NCI-H524 treated with DMSO at 0.1 percent for 48 hours (cell line): Measurements from ENCODE around the gene PDE4A.
A peak's percentile ranks its signal among the peaks of the same experiment; 100 is the strongest.
"Not testable (repeated sequence)": the region's sequence is repeated elsewhere in the genome, so short reads cannot be mapped to it uniquely, and the experiment has no call there.

ENCODE experiments used
- DNase-seq: peaks from one replicate; lab custom pipeline; 2025; lab: John Stamatoyannopoulos, UW

The PDE4A gene

GRCh38 chr19:10420444-10421239 lies at the start of gene PDE4A:
PDE4A (plus strand) TSS chr19:10420538; CDS start chr19:10420765, 227 bp downstream.
- peak; percentile 13 for DNase-seq

GRCh38 chr19:10372690-10373089 lies 47.6 kb upstream of the PDE4A start:
- no peak for DNase-seq

GRCh38 chr19:10374931-10375330 lies 45.4 kb upstream of the PDE4A start:
- no peak for DNase-seq

GRCh38 chr19:10377140-10377640 lies 43.1 kb upstream of the PDE4A start:
- DNase-seq, result not testable (repeated sequence)

DNA sequence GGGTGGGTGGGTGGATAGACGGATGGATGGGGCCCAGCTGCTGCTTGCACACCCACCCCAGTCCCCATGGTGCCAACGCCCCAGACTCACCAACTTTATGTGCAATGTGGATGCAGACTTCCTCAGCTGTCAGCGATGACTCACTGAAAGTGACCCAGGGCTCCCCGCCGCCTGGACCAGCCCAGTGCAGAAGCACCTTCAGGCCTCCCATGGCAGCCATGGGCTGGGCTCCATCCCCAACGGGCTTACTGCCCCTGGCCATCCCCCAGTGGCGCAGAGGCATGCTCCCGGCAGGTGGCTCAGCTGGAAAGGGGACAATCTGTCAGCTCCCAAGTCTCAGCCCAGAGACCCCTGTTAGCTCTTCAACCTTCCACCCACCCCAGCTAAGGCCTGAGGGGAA lies 42.2 kb upstream of the PDE4A start:
- no peak for DNase-seq

DNA sequence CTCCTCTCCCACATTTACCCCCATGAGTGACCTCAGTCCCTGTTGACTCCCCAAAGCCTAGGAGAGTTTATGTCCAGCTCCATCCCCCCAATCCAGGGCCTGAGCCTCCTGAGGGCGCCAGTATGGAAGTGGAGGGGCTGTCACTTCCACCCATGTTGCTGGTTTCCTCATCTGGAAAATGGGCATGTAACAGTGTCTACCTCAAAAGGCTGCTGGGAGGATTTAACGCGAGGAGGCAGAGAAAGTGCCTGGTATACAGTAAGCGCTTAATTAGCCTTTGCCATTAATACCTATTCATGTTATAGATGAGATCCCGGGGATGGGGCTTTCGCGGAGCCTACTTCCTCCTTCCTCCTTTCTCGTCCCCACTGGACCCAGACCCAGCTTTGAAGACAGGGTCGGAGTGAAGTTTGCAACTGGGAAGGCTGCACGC lies 40.4 kb upstream of the PDE4A start:
- no peak for DNase-seq

GRCh38 chr19:10380313-10381102 lies 39.8 kb upstream of the PDE4A start, which contains the start of gene TYK2:
TYK2 (minus strand) TSS chr19:10380572; CDS start chr19:10378406, 2,166 bp downstream.
- peak; percentile 96 for DNase-seq

DNA sequence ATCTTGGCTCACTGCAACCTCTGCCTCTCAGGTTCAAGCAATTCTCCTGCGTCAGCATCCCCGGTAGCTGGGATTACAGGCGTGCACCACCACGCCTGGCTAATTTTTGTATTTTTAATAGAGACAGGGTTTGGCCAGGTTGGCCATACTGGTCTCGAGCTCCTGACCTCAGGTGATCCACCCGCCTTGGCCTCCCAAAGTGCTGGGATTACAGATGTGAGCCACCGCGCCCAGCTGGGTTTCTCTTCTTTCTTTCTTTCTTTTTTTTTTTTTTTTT lies 37.2 kb upstream of the PDE4A start:
- not testable (repeated sequence) for DNase-seq

- no peak for DNase-seq
These were observed 35.8 kb upstream of the PDE4A start for GRCh38 chr19:10384580-10384979.

- peak; percentile 48 for DNase-seq
These were observed 31.4 kb upstream of the PDE4A start for GRCh38 chr19:10388957-10389356.

- no peak for DNase-seq
These were observed 30.5 kb upstream of the PDE4A start for GRCh38 chr19:10389863-10390262.

GRCh38 chr19:10390652-10391286 lies 29.6 kb upstream of the PDE4A start:
- no peak for DNase-seq

- no peak for DNase-seq
These were observed 28.2 kb upstream of the PDE4A start for GRCh38 chr19:10392120-10392519.

DNA sequence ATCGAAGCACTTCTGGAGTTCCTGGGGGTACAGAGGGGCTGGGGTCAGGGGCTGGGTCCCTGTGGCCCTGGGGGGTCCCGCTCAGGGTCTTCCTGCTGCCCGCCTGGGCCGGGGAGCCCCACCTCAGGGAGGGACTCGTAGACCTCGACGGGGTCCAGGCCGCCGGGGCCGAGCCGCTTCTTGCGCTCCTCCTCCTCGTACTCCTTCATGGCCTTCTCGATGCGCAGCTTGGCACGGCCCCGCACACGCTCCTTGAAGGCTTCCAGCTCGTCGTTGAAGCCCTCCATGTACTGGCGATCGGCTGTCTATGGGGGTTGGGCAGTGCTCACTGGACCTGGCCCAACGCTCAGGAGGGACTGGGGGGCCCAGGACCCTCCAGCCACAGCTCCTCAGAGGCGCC lies 27.2 kb upstream of the PDE4A start:
- DNase-seq, result no peak

GRCh38 chr19:10395003-10395402 lies 25.3 kb upstream of the PDE4A start:
- no peak for DNase-seq

DNA sequence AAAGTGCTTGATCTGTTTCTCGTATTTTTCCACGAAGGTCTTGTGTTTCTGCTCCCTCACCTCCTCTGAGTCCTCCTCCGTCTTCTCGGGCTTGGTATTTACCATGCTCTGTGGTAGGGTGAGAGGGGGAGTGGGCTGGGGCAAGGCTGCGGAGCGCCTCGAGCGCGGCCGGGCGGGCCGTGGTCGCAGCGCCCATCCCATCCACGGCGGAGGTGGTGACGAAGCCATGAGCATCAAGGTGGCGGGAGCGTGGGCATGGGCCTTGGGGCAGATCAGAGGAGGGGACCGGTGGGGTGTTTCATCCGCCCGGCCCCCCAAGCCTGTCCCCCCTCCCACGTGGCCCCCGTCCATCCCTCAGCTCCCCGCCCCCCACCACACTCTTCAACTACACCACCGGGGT lies 24.9 kb upstream of the PDE4A start:
- no peak for DNase-seq

- DNase-seq, result no peak
These were observed 24.4 kb upstream of the PDE4A start for GRCh38 chr19:10395917-10396316.

GRCh38 chr19:10398819-10399218 lies 21.5 kb upstream of the PDE4A start:
- DNase-seq, result no peak

DNA sequence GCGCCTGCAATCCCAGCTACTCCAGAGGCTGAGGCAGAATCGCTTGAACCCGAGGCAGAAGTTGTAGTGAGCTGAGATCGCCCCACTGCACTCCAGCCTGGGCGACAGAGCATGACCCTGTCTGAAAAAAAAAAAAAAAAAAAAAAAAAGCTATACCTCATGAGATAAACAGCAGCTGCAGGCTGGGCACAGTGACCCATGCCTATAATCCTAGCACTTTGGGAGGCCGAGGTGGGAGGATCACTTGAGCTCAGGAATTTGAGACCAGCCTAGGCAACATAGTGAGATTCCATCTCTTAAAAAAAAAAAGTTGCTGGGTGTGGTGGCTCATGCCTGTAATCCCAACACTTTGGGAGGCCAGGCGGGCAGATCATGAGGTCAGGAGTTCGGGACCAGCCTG lies 21.0 kb upstream of the PDE4A start:
- DNase-seq, result not testable (repeated sequence)

DNA sequence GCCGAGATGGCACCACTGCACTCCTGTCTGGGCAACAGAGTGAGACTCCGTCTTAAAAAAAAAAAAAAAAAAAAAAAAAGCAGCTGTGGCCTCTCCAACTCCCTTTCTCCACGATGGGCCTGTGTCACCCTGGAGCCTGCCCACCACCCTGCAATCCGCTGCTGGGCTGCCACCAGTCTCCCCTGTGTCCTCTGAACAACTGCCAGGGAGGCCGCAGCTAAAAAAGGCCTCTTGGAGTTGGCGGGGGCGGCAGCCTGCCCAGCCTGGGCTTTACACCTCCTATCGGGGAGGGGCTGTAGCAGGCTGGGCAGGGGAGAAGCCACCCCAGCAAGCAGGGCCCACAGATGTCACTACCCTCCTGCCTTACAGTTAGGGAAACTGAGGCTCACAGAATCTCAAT lies 20.5 kb upstream of the PDE4A start:
- DNase-seq, result no peak

DNA sequence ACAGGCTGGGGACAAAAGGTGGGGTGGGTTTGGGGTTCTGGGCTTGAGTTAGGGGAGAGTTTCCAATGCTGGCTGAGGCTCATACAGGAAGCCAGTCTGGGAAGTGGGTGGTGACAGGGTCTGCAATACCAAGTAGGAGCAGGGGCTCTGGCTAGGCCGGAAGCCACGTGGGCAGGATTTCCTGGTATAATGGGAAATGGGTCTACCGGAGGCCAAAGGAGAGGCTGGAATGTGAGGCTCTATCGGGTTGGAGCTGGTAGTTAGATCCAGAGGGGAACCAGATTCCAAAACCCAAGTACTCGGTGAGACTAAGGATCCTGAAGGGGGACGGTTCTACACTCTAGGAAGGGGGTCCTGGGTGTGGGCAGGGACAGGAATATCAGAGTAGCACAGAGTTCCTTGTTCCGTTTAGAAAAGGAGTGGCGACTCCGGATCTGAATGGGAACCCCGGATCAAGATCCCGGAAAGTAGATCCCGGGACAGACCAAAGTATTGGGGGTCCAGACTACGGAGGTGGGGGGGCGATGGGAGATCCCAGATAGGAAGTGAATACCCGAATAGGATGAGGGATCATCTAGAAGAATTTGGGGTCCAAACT lies 17.8 kb upstream of the PDE4A start:
- no peak for DNase-seq
